OCI-LY1 (cell line): ENCODE measurements around the gene FKBP1A.

Experiments used
- EZH2 ChIP-seq: fragments of 200-600 bp; sonication (generic), shearing (Covaris generic); IDR thresholded peaks from 2 replicates; pipeline ENCODE4 v1.8.0; 2017; ENCODE audit warnings: borderline replicate concordance, mixed run types, mild to moderate bottlenecking, antibody characterized with exemption, low read length, moderate library complexity, mixed read lengths
- TF ChIP-seq, protein P1 (sequence below): fragments of 200-600 bp; sonication (generic), shearing (Covaris generic); IDR thresholded peaks from 2 replicates; pipeline ENCODE4 v1.5.1; 2017; ENCODE audit warnings: mild to moderate bottlenecking, antibody characterized with exemption, low read length, moderate library complexity, mixed read lengths

DNA sequence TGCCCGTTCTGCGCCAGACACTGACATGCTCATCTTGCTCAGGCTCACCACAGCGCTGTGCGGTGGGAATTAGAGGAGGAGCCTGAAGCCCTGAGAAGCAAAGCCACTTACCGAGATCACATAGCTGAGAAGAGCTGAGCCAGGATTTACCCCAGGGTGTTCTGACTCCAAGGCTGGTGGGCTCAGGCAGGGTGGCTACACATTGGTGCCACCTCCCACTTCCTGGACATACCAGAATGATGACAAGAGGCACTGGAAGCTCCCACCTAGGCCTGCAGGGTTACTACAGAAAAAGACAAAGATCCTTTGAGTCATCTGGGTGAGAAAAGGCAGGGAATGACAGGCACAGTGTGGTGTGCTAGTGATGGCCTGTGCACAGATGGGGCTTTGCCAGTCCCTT is 24.4 kb upstream of the FKBP1A start:
- TF ChIP-seq, protein P1, sequence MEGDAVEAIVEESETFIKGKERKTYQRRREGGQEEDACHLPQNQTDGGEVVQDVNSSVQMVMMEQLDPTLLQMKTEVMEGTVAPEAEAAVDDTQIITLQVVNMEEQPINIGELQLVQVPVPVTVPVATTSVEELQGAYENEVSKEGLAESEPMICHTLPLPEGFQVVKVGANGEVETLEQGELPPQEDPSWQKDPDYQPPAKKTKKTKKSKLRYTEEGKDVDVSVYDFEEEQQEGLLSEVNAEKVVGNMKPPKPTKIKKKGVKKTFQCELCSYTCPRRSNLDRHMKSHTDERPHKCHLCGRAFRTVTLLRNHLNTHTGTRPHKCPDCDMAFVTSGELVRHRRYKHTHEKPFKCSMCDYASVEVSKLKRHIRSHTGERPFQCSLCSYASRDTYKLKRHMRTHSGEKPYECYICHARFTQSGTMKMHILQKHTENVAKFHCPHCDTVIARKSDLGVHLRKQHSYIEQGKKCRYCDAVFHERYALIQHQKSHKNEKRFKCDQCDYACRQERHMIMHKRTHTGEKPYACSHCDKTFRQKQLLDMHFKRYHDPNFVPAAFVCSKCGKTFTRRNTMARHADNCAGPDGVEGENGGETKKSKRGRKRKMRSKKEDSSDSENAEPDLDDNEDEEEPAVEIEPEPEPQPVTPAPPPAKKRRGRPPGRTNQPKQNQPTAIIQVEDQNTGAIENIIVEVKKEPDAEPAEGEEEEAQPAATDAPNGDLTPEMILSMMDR = no peak
- TF ChIP-seq EZH2 = no peak
